HS-27A (cell line): ENCODE measurements around the gene SLC15A5.

Source experiments
- DNase-seq: peaks from one replicate; pipeline ENCODE4 v3.0.0-alpha.2; 2012; ENCODE audit warnings: low read depth, missing footprints

The SLC15A5 gene

DNA sequence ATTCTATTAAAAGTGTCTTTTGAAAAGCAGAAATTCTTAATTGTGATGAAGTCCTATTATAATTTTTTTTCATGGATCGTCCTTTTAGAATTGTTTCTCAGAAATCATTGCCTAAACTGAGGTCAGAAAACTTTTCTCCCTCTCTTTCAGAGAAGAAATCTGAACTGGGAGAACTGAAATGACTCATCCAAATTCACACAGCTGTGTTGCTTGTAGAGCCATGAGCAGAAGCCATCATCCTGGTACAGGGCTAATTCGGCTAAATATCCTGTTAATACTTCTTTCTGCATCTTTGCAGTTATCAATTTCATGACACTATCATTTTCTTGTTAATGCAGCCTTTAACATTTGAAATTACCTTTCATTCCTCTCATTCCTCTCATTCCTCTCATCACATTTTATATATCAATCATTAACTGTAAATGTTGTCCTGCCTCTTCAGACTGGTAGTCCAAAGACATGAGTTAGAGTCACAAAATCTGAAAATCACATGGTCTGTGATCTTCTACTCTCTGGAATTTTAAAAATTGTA, 15.5 kb downstream of the SLC15A5 start:
- DNase-seq, result no peak

DNA sequence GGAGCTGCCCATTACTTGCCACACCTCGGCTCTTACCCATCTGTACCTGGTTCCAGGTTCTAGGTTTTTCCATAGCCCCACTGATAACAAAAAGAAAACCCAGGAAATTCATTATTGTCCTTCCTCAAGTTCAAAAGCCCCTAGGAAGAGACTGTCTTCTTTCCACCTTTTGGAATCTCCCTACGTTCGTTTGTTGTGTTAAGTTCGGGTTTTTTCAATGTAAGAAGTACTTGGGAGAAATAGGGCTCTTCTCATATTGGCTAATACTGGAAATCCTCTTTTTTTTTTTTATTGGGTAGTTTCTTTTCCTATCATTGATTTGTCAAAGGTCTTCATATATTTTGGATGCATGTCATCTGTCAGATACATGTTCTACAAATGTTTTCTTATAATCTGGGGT, 17.3 kb downstream of the SLC15A5 start:
- no peak for DNase-seq

DNA sequence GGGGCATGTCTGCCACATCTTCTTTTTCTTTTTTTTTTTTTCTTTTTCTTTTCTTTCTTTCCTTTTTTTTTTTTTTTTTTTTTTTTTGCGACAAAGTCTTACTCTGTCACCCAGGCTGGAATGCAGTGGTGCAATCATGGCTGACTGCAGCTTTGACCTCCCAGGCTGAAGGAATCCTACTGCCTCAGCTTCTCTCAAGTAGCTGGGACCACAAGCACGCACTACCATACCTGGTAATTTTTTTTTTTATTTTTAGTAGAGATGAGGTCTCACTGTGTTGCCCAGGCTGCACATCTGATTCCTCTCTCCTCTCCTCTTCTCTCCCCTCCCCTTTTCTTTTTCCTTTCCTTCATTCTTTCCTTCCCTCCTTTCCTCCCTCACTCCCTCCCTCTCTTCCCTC, 18.5 kb downstream of the SLC15A5 start:
- DNase-seq, result no peak

DNA sequence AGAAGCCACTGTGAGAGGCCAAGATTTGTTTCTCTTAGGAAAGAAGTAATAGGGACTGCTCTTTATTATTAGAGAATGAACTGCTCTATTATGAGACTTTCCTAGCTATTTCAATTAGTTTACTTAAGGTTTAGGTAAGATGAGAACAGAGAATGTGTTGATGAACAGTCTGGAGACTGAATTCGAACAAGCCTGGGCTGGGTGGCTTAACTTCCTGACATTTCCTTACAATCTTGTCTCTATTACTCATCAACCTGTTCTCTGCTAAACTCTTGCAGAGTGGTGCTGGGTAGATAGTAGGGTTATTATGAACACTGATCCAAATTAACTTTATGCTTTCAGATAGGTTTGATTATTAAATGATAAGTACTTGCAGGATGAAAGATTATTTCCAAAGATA, 31.2 kb downstream of the SLC15A5 start:
- DNase-seq, result no peak

DNA sequence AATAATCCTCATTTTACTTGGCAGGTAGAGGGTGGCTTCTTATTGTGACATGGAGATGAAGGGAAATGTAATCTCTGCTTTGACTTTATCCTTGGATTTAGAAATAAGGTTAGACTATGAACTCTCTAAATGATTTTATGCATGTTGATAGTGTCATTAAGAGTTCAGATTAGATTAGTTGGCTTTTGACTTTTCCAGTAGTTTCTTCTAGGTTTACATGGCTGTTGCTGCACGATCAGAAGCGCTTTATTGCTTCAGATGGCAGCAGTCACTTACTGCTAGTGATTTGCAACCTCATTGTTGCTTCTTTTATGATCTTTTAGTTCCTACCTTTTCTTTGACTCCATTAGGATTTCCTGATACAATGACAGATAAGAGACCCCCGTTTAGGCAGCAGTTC, 32.3 kb downstream of the SLC15A5 start:
- no peak for DNase-seq

DNA sequence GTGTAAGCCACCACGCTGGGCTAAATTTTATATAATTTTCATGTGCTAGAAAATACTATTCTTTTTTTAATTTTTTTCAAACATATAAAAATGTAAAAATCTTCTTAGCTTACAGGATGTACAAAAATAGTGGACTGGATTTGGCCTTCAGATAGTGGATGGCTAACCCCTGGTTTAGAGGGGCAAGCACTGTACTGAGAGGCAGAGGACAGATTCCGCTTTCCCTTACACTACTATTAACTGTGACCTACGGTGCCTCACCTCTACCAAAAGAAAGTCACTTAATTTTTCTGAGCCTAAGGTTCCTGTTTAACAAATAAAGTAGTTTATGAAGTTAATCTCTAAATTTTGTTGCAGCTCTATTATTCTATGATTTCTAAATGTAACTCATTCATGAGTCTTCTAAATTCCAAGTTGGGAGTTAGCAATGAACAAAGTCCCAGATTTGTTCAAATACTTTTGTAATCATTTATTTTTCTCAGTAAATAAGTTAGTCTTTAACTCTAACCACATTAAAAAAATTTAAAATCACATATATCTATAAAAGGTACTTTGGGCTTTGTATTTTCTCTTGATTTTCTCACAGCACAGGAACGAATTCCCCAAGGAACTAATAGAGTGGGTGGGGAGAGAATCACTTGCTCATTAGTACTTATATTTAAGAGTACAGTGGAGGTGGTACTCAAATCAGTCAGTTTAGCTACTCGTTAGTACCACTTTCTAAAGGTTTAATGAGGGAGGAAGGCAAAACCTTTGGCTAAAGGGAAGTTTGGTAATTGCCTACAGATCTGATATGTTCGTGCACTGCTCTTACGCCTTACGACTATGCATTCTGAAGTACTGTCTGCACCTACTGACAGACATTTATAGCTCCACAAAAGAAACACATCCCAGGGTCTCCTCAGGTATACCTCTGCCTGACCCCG, 33.7 kb downstream of the SLC15A5 start:
- DNase-seq, result no peak

DNA sequence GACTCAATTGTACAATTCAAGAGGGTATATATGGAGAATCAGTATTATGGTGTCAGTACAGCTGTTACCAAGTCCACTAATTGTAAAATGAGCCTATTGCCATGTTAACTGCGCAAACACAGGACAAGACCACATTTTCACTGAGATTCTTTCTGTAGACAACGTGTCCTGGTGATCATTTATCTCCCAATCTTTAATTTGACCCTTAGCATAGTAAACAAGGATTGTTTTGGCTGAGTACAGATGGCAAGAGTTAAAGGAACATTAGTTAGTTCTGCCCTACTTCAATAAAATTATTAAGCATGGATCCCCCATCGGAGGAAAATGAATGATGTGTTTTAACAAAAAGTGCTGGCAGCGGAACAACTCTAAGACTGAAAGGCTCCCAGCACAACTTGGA, 36.1 kb downstream of the SLC15A5 start:
- no peak for DNase-seq

DNA sequence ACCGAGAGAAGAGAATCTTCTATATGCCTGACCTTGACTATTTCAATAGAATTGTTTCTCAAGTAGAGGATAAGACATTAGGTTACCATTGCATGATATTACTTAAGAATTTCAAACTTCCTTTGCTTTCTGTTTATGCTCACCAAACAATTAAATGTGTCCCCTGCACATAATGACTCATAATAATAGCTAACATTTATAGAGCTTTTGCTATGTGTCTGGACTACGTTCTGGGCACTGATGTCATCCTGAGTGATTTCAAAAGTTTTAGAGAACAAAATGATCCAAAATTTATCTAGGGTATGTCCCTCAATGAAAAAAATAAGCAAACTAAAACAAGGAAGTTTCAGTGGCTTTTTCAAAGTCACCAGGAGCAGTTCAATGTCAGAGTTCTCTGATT, 38.8 kb downstream of the SLC15A5 start:
- DNase-seq, result no peak

DNA sequence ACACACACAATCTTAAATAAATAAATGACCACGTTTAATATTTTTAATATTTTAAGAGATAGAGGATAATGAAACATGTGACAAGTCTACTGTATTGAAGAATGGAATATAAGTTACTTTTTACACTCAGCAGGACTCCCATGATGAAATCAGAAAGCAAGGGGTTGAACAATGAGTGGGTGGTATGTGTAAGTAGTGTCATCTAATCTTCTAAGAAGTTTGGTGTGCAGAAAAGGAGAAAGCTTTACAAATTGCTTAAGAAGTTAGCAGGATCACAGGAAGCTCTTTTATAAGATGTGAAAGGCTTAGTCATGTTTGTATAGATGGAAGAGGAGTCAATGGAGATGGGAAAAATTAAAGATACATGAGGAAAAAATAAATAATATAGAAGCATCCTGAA, 47.8 kb downstream of the SLC15A5 start:
- DNase-seq, result no peak

DNA sequence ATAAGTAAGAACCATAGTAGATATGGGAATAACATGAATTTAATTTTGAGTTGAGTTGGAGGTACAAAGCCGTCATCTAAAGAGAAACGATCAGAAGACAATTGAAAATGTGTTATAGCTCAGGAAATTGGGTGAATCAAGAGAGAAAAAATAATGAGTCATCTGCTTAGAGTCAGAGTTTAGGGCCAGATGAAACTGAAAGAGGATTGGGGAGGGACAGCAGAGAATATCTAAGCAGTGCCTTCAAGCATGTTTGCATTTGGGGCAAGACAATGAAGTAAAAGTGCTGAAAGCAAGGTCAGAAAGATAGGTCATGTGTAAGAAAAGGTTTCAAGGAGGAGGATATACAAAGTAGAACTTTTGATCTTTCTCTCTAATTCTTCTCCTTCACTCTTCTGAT, 49.4 kb downstream of the SLC15A5 start:
- DNase-seq, result no peak

DNA sequence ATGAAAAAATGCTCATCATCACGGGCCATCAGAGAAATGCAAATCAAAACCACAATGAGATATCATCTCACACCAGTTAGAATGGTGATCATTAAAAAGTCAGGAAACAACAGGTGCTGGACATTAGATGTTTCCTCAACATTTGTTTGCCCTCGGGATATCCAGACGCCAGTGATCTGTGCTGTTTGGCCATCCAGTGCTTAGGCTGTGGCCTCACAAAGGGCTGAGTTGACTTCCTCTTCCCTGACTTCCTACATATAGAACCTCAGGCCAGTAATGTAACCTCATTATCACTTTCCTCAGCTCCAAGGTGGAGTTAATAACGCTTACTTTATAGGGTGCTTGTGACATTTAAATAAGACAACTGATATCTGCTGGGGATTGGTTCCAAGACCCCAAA, 51.8 kb downstream of the SLC15A5 start:
- DNase-seq, result no peak

DNA sequence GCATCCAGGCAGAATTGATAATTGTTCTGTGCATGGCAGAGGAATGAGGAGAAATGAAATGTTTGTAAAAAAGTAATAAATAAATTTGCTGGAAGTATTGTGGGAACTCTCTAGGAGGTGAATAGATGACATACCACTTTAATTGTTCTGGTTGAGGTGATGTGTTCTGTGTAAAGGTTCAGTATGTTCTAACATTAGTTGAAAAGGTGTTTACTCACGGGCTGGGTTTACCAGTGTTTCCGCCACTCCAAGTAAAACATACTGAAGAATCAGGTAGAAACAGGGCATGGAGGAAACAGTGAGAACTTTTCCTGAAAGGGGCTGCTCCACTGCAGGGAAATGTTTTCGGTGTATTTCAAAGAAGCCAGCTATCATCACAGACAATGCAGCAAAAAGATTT, 53.3 kb downstream of the SLC15A5 start:
- DNase-seq, result no peak

DNA sequence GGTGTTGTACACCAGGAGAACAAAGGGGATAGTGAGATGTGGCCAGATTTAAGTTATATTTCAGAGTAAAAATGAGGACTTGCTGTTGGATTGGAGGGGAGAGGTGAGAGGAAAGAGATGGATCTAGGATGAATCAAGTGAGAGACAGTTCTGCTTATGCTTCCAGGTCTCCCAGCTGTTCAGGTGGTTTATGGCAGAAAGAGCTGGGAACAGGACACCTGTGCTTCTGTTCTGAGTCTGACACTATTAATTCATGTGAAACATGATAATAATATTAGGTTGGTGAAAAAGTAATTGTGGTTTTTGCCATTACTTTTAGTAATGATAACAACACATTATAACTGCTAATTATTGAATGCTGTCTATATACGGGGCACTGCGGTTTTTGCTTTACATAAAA, 55.7 kb downstream of the SLC15A5 start:
- no peak for DNase-seq

DNA sequence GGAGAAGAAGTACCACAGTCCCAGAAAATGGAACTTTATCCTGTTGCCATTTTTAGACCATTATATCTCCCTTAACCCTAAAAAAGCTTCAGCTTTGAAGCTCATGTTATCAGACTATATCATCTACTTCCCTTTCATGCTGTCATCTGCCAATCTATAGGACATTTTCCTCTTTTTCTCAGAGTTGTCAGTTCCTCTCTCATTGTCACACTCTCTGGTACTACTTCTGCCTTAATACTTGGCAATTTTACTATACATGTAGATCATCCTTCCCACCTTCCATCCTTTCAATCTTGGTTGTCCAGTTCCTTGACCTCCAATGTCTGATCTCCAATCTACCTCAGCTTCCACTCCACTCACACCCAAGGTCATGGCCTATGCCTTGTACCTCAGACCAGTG, 57.4 kb downstream of the SLC15A5 start:
- no peak for DNase-seq

DNA sequence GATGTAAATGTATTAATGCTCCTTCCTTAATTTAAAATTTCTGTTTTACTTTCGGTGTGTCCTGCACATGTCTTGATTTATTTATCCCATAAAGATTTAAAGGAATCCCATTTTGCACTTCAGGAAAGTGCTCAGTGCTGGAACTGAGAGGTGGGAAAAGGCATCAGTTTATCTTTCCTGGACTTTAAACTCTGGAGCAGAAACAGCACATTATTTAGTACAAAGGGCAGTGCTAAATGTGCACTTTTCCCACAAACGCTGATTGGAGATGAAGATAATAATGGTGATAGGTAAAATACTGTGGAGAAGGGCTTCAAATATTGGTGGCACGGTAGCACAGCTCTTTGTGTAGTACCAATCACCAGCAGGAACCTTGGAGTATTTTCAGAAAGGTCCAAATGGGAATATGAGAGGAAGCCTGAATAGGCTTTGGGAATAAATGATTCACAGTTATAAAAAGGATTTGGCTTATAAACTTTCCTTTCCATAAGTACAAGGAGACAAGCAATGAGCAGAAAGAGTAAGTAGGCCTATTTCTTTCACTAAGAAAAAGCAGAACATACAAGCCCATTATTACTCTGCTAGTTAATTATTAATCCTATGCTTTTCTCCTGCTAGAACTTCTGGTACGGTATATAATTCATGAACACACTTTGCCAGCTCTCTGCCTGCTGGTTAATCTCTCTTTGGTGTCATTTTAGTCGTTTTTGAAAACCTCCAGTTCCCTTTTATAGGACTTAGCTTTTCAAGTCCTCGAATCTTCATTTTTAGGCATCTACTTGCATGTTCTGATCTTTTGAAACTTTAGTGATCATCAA, 58.3 kb downstream of the SLC15A5 start:
- no peak for DNase-seq

DNA sequence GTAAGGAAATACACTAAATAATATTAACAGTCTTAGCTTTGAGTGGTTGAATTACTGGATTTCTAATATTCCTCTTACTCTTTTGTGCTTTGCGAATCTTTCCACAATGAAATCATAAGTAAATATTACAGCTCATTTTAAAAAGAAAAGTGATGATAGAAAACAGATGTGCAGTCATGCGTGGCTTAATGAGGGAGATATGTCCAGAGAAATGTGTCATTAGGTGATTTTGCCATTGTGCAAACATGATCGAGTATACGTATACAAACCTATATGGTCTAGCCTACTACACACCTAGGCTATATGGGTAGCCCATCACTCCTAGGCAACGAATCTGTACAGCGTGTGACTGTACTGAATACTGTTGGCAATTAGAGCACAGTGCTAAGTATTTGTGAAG, 59.3 kb downstream of the SLC15A5 start:
- DNase-seq, result no peak

DNA sequence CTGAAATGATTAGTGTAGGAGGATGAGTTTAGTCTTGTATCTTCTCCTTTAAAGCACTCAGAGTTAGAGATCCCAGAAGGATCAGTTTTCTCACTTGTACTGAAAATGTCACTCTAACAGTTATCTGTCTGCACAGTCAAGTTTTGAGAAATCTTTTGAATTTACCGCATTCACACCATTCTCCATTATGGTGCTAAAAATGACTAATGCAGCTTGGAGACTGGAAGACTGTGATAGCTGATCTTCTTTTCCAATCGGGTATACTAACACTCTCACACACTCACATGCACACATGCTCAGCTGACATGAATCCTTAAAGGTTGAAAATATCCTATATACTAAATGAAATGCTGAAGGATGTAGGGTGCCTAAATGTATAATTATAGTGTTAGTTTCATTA, 65.8 kb downstream of the SLC15A5 start:
- DNase-seq, result no peak

DNA sequence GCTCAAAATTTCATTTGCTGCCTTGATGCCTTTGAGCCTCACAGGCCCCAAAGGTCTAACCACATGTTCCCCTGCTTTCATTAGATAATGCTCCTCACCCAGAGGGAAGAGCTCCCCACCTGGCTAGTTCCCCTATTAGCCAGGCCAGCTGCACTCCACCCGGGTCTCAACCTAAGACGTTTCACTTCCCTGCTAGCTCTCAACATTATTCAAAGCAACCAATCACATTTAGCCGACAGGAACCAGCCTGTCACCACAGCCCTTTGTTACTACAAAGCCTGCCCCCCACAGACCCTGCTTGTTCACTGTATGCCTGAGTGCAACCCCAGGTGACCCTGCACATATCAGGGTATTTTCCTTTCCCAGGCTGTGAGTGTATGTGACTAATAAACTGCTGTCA, 78.6 kb downstream of the SLC15A5 start:
- no peak for DNase-seq

DNA sequence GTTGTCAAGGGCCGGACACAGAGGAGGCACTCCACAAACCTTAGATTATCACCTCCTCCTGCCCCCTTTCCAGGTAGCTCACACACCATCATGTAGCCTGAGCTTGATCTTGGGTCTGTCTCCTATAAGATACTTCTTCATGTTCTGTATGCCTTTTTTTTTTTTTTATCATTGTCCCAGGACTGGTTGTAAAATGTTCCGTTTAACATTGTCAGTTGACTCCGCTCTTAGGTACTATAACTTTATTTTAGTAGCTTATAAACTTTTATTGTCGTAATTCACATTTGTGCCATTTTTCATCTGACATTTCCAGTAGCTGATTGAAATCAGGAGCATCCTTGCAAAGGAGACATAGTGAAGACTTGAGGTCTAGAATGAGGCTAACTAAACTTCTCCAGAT, 79.9 kb downstream of the SLC15A5 start:
- no peak for DNase-seq

DNA sequence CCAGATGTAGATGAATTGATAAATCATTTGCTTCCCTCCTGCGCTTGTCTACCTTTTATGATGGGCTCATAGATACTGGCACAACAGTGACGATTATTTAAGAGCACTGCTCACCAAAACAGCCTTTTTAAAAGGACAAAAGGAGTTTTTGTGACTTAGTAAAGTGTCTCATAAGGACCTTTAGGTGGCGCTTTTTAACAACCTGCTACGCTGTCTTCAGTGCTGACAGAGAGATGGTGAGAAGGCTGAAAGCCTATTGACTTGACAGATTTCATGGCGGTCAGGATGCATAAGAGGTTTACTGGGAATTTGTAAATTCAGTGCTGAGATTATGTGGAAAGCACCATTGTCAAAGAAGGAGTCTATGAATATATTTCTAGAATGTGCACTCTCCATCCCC, 87.6 kb downstream of the SLC15A5 start:
- no peak for DNase-seq

DNA sequence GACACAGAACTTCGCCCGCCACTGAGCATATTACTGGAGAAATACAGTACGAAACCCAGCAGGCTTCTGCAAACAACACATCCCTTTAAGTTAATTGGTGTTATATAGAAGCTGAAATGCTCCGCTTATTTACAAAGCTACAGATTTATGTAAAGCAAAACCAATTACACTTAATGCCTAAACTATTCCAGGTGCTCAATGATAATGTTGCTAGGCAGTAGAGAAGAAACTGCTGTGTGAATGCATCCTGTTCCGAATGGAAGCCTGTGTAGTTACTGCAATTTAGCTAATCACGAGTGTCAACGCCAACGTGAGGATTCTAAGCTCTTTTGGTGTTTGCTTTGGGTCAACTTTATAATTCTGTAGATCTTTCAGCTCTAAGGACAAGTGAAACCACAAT, 89.8 kb downstream of the SLC15A5 start:
- no peak for DNase-seq

DNA sequence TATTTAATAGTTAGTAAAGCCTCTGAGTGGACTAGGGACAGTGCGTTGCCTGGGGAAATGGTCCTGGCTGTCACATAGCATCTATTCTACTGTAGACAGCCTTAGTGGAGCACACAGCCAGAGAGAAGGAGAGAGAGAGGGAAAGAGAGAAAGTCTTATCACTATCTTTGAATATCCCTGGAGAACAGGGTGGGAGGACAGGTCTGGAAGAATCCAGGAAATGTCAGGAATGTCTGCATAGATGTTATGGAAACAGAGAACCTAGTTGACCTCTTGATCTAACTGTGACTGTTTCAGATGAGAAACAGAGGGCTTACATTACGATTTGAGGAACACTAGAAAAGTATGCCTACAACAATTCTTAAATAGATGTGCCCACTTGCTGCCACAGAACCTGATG, 92.8 kb downstream of the SLC15A5 start:
- DNase-seq, result peak; percentile 7

DNA sequence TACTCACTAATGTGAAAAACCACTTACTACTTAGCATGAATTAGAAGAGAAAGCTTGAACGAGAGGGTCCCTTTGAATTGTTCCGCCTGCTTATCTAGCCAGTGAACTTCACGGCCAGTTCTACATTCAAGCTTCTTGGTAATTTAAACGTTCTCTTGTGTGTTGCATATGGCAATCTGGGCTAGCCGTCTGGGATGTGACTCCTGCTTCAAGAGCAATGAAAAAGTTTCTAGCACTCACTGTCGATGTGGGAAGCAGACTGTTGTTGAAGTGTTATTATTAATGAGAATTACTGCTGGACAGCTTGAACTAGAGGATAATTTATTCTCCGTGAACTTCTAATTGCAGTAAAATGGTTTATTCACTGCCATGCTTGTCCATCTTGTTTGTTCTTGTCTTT, 93.9 kb downstream of the SLC15A5 start:
- DNase-seq, result no peak
